WI38 (cell line): ENCODE data around the gene PDCD5.
"Not testable (repeated sequence)": the region's sequence is repeated elsewhere in the genome, so short reads cannot be mapped to it uniquely, and the experiment has no call there.

Experiments
- H3K4me3 ChIP-seq: 2 replicates; pipeline ENCODE4 v1.5.1; 2011; ENCODE audit warnings: low read depth, mild to moderate bottlenecking, control low read depth, low read length
- CTCF ChIP-seq: IDR thresholded peaks from 2 replicates; pipeline ENCODE4 v1.5.1; 2012; ENCODE audit warnings: low read depth, mild to moderate bottlenecking, control low read depth, low read length

The PDCD5 gene

GRCh38 chr19:32580901-32581704 lies at the start of gene PDCD5:
Gene PDCD5 (plus strand): TSS chr19:32581190. CDS start chr19:32581262, 72 bp downstream.
- no peak for TF ChIP-seq CTCF

GRCh38 chr19:32532233-32532632 lies 48.8 kb upstream of the PDCD5 start:
- no peak for TF ChIP-seq CTCF
- H3K4me3 ChIP-seq: no peak overlapping the region

More at GRCh38 chr19:32580901-32581704, at the start of gene PDCD5:
- H3K4me3 ChIP-seq: peak within 1 kb of the TSS; percentile 95

GRCh38 chr19:32537580-32537979 lies 43.4 kb upstream of the PDCD5 start:
- H3K4me3 ChIP-seq: no peak overlapping the region
- no peak for TF ChIP-seq CTCF

GRCh38 chr19:32539240-32539916 lies 41.6 kb upstream of the PDCD5 start:
- H3K4me3 ChIP-seq: no peak overlapping the region
- TF ChIP-seq CTCF: no peak

- H3K4me3 ChIP-seq: no peak overlapping the region
- no peak for TF ChIP-seq CTCF
Observed at GRCh38 chr19:32540621-32541020, 40.4 kb upstream of the PDCD5 start.

- H3K4me3 ChIP-seq: not testable (repeated sequence)
Observed at GRCh38 chr19:32541376-32541775, 39.6 kb upstream of the PDCD5 start.

- TF ChIP-seq CTCF: no peak
- no peak overlapping the region for H3K4me3 ChIP-seq
Observed at GRCh38 chr19:32542477-32543108, 38.4 kb upstream of the PDCD5 start.
